Activated CD4-positive, alpha-beta T cell treated with anti-CD3 and anti-CD28 coated beads, Interleukin-2, amount 50 U/mL, for 48 hours (primary cell): ENCODE results near the gene ARF6.
"Not testable (repeated sequence)": the region's sequence is repeated elsewhere in the genome, so short reads cannot be mapped to it uniquely, and the experiment has no call there.

Source experiments
- DNase-seq, 2 experiments: peaks; one replicate each; pipeline ENCODE4 v3.0.0-alpha.2; 2020

Gene ARF6

GRCh38 chr14:49892636-49893308, at the start of gene ARF6:
Gene ARF6, plus strand, starts transcription at chr14:49893082. Its CDS starts 655 bp downstream, at chr14:49893737.
- peak; percentile 97 to 98 for DNase-seq

GRCh38 chr14:49849213-49849847, 43.6 kb upstream of the ARF6 start:
- no peak for DNase-seq

GRCh38 chr14:49851813-49852212, 41.1 kb upstream of the ARF6 start:
- no peak for DNase-seq

- peak; percentile 82 to 83 for DNase-seq
These were observed 40.4 kb upstream of the ARF6 start, which contains the start of gene NEMF for GRCh38 chr14:49852301-49853157. Gene NEMF, minus strand, starts transcription at chr14:49852788. Its CDS starts 35 bp downstream, at chr14:49852753.

- no peak for DNase-seq
These were observed 39.8 kb upstream of the ARF6 start for GRCh38 chr14:49853158-49853477.

- DNase-seq: peak; percentile 72 to 77
These were observed 39.1 kb upstream of the ARF6 start for GRCh38 chr14:49853572-49854375.

- no peak for DNase-seq
These were observed 35.4 kb upstream of the ARF6 start for GRCh38 chr14:49857427-49858003.

GRCh38 chr14:49858383-49858782, 34.5 kb upstream of the ARF6 start:
- DNase-seq: no peak

- DNase-seq: no peak
These were observed 31.7 kb upstream of the ARF6 start for GRCh38 chr14:49860988-49861698.

- peak; percentile 62 to 70 for DNase-seq
These were observed 31.2 kb upstream of the ARF6 start for GRCh38 chr14:49861699-49862088.

- DNase-seq: peak; percentile 83 to 87
These were observed 30.7 kb upstream of the ARF6 start for GRCh38 chr14:49862089-49862673.

- no peak for DNase-seq
These were observed 29.2 kb upstream of the ARF6 start for GRCh38 chr14:49863487-49864281.

GRCh38 chr14:49865431-49865859, 27.4 kb upstream of the ARF6 start:
- peak; percentile 89 to 90 for DNase-seq

- peak; percentile 99 for DNase-seq
These were observed 24.8 kb upstream of the ARF6 start for GRCh38 chr14:49867831-49868719.

GRCh38 chr14:49868720-49869114, 24.2 kb upstream of the ARF6 start:
- DNase-seq: no peak

- no peak for DNase-seq
These were observed 22.0 kb upstream of the ARF6 start for GRCh38 chr14:49870908-49871307.

GRCh38 chr14:49873548-49873947, 19.3 kb upstream of the ARF6 start:
- not testable (repeated sequence) for DNase-seq

GRCh38 chr14:49875640-49876198, 17.2 kb upstream of the ARF6 start:
- DNase-seq: no peak

- DNase-seq: no peak
These were observed 16.2 kb upstream of the ARF6 start for GRCh38 chr14:49876563-49877127.
